Measurements from ENCODE around the gene GTSF1L. TPM values are rescaled to one million over a fixed set of nuclear protein-coding genes. Genes with fewer than 3 reads are reported as not detected.

GTSF1L gene
- total RNA-seq, 1 experiment from 2014 or later: not detected

DNA sequence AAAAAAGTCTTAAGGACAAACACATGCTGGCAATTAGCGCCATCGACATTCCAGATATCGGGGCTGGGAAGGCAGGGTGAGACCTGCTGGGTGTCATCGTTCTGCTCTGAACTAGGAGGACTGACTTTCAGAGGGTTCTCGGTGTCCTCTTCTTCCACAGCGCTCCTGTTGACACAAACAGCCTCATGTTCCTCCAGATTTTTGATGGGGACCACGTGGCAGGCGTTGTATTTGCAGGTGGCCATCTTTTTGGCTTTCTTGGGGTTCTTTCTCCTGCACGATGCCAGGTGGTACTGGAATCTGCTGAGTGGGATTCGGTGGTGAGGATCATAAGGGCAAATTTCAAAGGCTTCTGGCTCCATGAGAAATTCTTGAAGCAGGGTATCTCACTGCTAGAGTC is 469 bp downstream of the GTSF1L start:
- Histone ChIP-seq H2AFZ (no peak overlapping the region), H3K36me3 (ENCODE audit: low read depth) (no peaks in the 10 kb centered on the region), H3K4me3 (no peak overlapping the region), H3F3A (ENCODE audit: insufficient read depth, low read depth) (no peaks in the 10 kb centered on the region), H3K9me3 (ENCODE audit: insufficient read depth, low read depth) (peaks cover 3% of the 10 kb centered on the region; the same call in 1 of the 2 replicates), H3K79me2 (ENCODE audit: low read depth) (no peaks in the 10 kb centered on the region), H3K27ac (no peak overlapping the region), H3K27me3 (ENCODE audit: insufficient read depth, low read depth) (no peaks in the 10 kb centered on the region), H3K4me1 (replicated peaks; ENCODE audit: insufficient read depth) (peaks cover 7% of the 10 kb centered on the region; the same call in 1 of the 2 replicates), H3K4me2 (no peak overlapping the region), H3K9me2 (ENCODE audit: insufficient read depth) (no peaks in the 10 kb centered on the region), H4K20me1 (ENCODE audit: insufficient read depth) (no peaks in the 10 kb centered on the region)
- TF ChIP-seq, protein P1, sequence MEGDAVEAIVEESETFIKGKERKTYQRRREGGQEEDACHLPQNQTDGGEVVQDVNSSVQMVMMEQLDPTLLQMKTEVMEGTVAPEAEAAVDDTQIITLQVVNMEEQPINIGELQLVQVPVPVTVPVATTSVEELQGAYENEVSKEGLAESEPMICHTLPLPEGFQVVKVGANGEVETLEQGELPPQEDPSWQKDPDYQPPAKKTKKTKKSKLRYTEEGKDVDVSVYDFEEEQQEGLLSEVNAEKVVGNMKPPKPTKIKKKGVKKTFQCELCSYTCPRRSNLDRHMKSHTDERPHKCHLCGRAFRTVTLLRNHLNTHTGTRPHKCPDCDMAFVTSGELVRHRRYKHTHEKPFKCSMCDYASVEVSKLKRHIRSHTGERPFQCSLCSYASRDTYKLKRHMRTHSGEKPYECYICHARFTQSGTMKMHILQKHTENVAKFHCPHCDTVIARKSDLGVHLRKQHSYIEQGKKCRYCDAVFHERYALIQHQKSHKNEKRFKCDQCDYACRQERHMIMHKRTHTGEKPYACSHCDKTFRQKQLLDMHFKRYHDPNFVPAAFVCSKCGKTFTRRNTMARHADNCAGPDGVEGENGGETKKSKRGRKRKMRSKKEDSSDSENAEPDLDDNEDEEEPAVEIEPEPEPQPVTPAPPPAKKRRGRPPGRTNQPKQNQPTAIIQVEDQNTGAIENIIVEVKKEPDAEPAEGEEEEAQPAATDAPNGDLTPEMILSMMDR (conservative IDR thresholded peaks at IDR 0.05): no peak
- TF ChIP-seq EZH2 (IDR thresholded peaks at IDR 0.05; ENCODE audit: low read depth): no peak
- POLR2A ChIA-PET (ENCODE audit: unreplicated experiment): no interaction called here
- CTCF ChIA-PET: no interaction called here
- no TSS peak for BruUV-seq (replicated peaks)
- intact Hi-C loops (cut with micrococcal nuclease; ENCODE audit: unreplicated experiment): no loop called here
- no peak for DNase-seq

DNA sequence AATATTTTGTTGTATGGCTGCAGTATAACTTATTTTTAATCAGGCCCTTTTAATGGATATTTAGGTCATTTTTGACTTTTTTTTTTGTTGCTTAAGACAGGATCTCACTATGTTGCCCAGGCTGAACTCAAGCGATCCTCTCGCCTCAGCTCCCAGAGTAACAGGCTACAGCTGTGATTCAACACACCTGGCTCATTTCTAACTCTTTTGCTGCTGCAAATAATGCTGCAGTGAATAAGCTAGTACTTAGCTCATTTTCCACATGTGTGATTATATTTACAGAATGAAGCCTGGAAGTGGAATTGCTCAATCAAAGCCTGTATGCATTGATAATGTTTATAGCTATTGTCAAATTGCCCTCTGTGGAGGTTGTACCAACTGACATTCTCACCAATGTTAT is 1.1 kb downstream of the GTSF1L start:
- no peaks in the 10 kb centered on the region for H3K36me3 ChIP-seq (ENCODE audit: low read depth)
- H2AFZ ChIP-seq: no peak overlapping the region
- POLR2A ChIA-PET (ENCODE audit: unreplicated experiment): no interaction called here
- no peaks in the 10 kb centered on the region for H3F3A ChIP-seq (ENCODE audit: insufficient read depth, low read depth)
- no TSS peak for BruUV-seq (replicated peaks)
- H3K4me3 ChIP-seq: no peak overlapping the region
- intact Hi-C loops (cut with micrococcal nuclease; ENCODE audit: unreplicated experiment): no loop called here
- CTCF ChIA-PET: interaction anchor here (0.9 kb wide), 1 partner anchor 19 kb away, joined by 3 read pairs; no protein-coding TSS in a partner anchor
- TF ChIP-seq, protein P1 (conservative IDR thresholded peaks at IDR 0.05): no peak
- no peak for TF ChIP-seq EZH2 (IDR thresholded peaks at IDR 0.05; ENCODE audit: low read depth)
- H4K20me1 ChIP-seq (ENCODE audit: insufficient read depth): no peaks in the 10 kb centered on the region
- H3K4me2 ChIP-seq: no peak overlapping the region
- peaks cover 7% of the 10 kb centered on the region; the same call in 1 of the 2 replicates for H3K4me1 ChIP-seq (replicated peaks; ENCODE audit: insufficient read depth)
- H3K79me2 ChIP-seq (ENCODE audit: low read depth): no peaks in the 10 kb centered on the region
- H3K27ac ChIP-seq: no peak overlapping the region
- no peaks in the 10 kb centered on the region for H3K9me2 ChIP-seq (ENCODE audit: insufficient read depth)
- DNase-seq: no peak
- H3K9me3 ChIP-seq (ENCODE audit: insufficient read depth, low read depth): peaks cover 3% of the 10 kb centered on the region; the same call in 1 of the 2 replicates
- H3K27me3 ChIP-seq (ENCODE audit: insufficient read depth, low read depth): no peaks in the 10 kb centered on the region

DNA sequence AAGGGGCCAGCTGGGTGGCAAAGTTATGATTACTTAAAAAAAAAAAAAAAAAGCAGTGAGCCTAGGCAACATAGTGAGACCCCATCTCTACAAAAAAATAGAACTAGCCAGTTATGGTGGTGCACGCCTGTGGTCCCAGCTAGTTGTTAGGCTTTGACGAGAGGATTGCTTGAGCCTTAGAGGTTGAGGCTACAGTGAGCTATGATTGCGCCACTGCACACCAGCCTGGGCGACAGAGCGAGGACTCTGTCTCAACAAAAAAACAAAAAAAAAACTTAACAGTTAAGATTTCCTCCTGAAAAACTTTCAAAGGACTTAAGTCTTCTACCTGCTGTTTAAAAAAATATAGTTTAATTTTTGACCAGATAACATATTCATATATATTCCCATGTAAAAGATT is 2.4 kb downstream of the GTSF1L start:
- Histone ChIP-seq H3K4me3 (no peak overlapping the region), H4K20me1 (ENCODE audit: insufficient read depth) (no peaks in the 10 kb centered on the region), H3K9me3 (ENCODE audit: insufficient read depth, low read depth) (peaks cover 3% of the 10 kb centered on the region; the same call in 1 of the 2 replicates), H3K36me3 (ENCODE audit: low read depth) (no peaks in the 10 kb centered on the region), H3K27me3 (ENCODE audit: insufficient read depth, low read depth) (no peaks in the 10 kb centered on the region), H3K27ac (no peak overlapping the region), H3K4me1 (replicated peaks; ENCODE audit: insufficient read depth) (peaks cover 7% of the 10 kb centered on the region; the same call in 1 of the 2 replicates), H3K9me2 (ENCODE audit: insufficient read depth) (no peaks in the 10 kb centered on the region), H2AFZ (no peak overlapping the region), H3F3A (ENCODE audit: insufficient read depth, low read depth) (no peaks in the 10 kb centered on the region), H3K79me2 (ENCODE audit: low read depth) (no peaks in the 10 kb centered on the region), H3K4me2 (no peak overlapping the region)
- TF ChIP-seq EZH2 (IDR thresholded peaks at IDR 0.05; ENCODE audit: low read depth): no peak
- TF ChIP-seq, protein P1 (conservative IDR thresholded peaks at IDR 0.05): no peak
- DNase-seq: no peak
- intact Hi-C loops (cut with micrococcal nuclease; ENCODE audit: unreplicated experiment): no loop called here
- no TSS peak for BruUV-seq (replicated peaks)
- CTCF ChIA-PET: no interaction called here
- POLR2A ChIA-PET (ENCODE audit: unreplicated experiment): interaction anchor here (0.6 kb wide), 2 partner anchors 13 to 973 kb away, joined by 6 to 7 read pairs; no protein-coding TSS in a partner anchor
